ENCODE measurements around the gene CRHR2. TPM values are rescaled to one million over a fixed set of nuclear protein-coding genes. Genes with fewer than 3 reads are reported as not detected.
"Not testable (repeated sequence)": the region's sequence is repeated elsewhere in the genome, so short reads cannot be mapped to it uniquely, and the experiment has no call there.

CRHR2 gene
- total and polyA plus RNA-seq, 4 experiments from 2014 or later = not detected

DNA sequence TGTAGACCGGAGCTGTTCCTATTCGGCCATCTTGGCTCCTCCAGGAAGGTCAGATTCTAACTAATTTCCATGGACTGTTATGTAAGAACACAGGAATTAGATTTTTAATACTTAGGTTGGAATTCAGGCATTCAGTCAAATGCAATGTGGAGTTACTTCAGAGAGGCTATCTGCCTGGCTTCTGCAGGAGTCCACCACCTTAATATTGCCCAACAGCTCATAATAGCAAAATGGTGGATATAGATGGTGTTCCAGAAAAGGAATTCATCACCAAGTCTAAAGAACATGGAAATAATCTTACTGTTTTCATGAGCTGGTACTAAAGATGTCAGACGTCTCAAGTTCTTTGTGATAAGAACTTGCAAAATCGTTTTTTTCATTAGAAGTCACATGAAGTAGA, 39.5 kb downstream of the CRHR2 start:
- Histone ChIP-seq H3K9me3 (ENCODE audit: control insufficient read depth in 1 of 2, low read length in 2 of 2) (no peaks in the 10 kb centered on the region), H3K27ac (ENCODE audit: low read depth, low read length) (no peak overlapping the region), H3K4me1 (ENCODE audit: insufficient read depth, low read length) (no peaks in the 10 kb centered on the region), H3K36me3 (ENCODE audit: insufficient read depth, low read length) (no peaks in the 10 kb centered on the region), H3K27me3 (ENCODE audit: insufficient read depth, low read length) (no peaks in the 10 kb centered on the region), H3K4me3 (ENCODE audit: low read length in 2 of 2) (no peak overlapping the region)
- H3K27me3 Mint-ChIP-seq = no peaks in the 10 kb centered on the region
- H3K9me3 Mint-ChIP-seq = no peaks in the 10 kb centered on the region
- ChIA-PET POLR2A (ENCODE audit: partially characterized antibody) (no interaction called here), CTCF (ENCODE audit: partially characterized antibody) (no interaction called here)
- intact Hi-C loops (cut with micrococcal nuclease) = no loop called here
- H3K36me3 Mint-ChIP-seq = peaks cover 3 to 15% of the 10 kb centered on the region in 2 donors
- no peak overlapping the region for H3K4me3 Mint-ChIP-seq
- no peak for DNase-seq
- peaks cover 0 to 1% (median 0%) of the 10 kb centered on the region in 4 donors for H3K4me1 Mint-ChIP-seq
- H3K27ac Mint-ChIP-seq = no peak overlapping the region

DNA sequence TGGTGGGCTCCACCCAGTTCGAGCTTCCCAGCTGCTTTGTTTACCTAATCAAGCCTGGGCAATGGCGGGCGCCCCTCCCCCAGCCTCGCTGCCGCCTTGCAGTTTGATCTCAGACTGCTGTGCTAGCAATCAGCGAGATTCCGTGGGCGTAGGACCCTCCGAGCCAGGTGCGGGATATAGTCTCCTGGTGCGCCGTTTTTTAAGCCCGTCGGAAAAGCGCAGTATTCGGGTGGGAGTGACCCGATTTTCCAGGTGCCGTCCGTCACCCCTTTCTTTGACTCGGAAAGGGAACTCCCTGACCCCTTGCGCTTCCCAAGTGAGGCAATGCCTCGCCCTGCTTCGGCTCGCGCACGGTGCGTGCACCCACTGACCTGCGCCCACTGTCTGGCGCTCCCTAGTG, 39.9 kb downstream of the CRHR2 start:
- H3K4me3 ChIP-seq (ENCODE audit: low read length in 2 of 2); H3K27me3 Mint-ChIP-seq; DNase-seq; H3K27ac Mint-ChIP-seq; H3K9me3 ChIP-seq (ENCODE audit: control insufficient read depth in 1 of 2, low read length in 2 of 2); H3K27ac ChIP-seq (ENCODE audit: low read depth, low read length); H3K27me3 ChIP-seq (ENCODE audit: insufficient read depth, low read length); H3K36me3 ChIP-seq (ENCODE audit: insufficient read depth, low read length); H3K4me1 Mint-ChIP-seq; CTCF ChIA-PET (ENCODE audit: partially characterized antibody); POLR2A ChIA-PET (ENCODE audit: partially characterized antibody); intact Hi-C loops (cut with micrococcal nuclease); H3K4me1 ChIP-seq (ENCODE audit: insufficient read depth, low read length); H3K9me3 Mint-ChIP-seq; H3K4me3 Mint-ChIP-seq: not testable (repeated sequence)
- H3K36me3 Mint-ChIP-seq = peaks cover 3 to 15% of the 10 kb centered on the region in 2 donors

DNA sequence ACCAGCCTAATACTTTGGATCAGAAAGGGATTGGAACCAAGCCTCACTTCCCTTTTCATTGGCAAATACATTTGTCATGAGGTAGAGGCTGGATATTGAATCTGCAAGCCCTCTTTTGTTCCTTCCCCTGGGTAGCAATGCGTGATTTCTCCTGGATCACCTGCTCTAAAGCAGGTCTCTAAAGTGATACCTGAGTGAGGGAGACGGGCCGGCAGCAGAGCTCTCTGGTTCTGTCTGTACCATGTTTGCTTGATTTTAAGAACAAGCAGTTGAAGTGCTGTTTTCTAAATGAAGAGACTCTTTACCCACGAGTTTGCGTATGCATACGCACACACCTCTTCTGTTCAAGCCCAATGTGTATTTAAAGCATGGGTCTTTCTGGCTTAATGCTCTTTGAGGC, 46.5 kb downstream of the CRHR2 start:
- CTCF ChIA-PET (ENCODE audit: partially characterized antibody) = no interaction called here
- H3K36me3 Mint-ChIP-seq = peaks cover 48% of the 10 kb centered on the region in 2 donors
- H3K36me3 ChIP-seq (ENCODE audit: insufficient read depth, low read length) = peaks cover 42% of the 10 kb centered on the region

DNA sequence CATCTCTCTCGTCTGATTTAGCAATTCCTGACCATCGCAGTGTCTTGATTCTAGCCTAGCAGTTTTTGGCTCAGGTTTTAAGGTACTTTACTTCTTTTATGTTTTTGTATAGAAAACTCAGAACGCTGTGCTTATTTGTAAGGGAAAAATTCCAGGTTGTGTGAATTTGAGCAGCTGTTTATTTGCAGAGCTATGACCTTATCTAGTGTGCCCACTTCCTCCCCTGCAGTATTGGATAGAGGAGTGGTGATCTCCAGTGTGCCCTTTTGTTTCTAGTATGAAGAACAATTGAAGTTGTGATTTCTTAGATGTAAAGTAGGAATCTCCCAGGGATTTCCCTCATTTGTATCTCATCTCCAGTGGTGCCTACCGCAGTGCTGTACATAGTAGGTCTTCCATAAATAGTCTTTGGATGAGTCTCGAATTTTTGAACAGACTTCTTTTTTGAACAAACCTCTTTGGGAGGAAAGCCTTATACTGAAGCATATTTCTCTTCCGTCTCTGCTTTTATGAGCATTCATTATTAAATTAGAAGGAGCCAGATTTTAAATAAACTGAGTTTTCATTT, 47.5 kb downstream of the CRHR2 start:
- ChIA-PET CTCF (ENCODE audit: partially characterized antibody) (interaction anchor here (1.2 kb wide), 1 partner anchor 105 kb away, joined by 3 read pairs; no protein-coding TSS in a partner anchor), POLR2A (ENCODE audit: partially characterized antibody) (no interaction called here)
- Histone ChIP-seq H3K4me3 (ENCODE audit: low read length in 2 of 2) (no peak overlapping the region), H3K27ac (ENCODE audit: low read depth, low read length) (no peak overlapping the region), H3K36me3 (ENCODE audit: insufficient read depth, low read length) (peaks cover 42% of the 10 kb centered on the region), H3K9me3 (ENCODE audit: control insufficient read depth in 1 of 2, low read length in 2 of 2) (no peaks in the 10 kb centered on the region), H3K4me1 (ENCODE audit: insufficient read depth, low read length) (no peaks in the 10 kb centered on the region), H3K27me3 (ENCODE audit: insufficient read depth, low read length) (no peaks in the 10 kb centered on the region)
- intact Hi-C loops (cut with micrococcal nuclease) = no loop called here
- H3K4me1 Mint-ChIP-seq = no peaks in the 10 kb centered on the region
- no peak overlapping the region for H3K27ac Mint-ChIP-seq
- H3K27me3 Mint-ChIP-seq = no peaks in the 10 kb centered on the region
- no peak overlapping the region for H3K4me3 Mint-ChIP-seq
- H3K9me3 Mint-ChIP-seq = no peaks in the 10 kb centered on the region
- H3K36me3 Mint-ChIP-seq = peaks cover 51 to 53% of the 10 kb centered on the region in 2 donors
- no peak for DNase-seq

More for the DNA sequence above, 46.5 kb downstream of the CRHR2 start:
- POLR2A ChIA-PET (ENCODE audit: partially characterized antibody) = no interaction called here
- H3K27me3 ChIP-seq (ENCODE audit: insufficient read depth, low read length) = no peaks in the 10 kb centered on the region
- H3K4me3 ChIP-seq (ENCODE audit: low read length in 2 of 2) = no peak overlapping the region
- Mint-ChIP-seq H3K9me3 (no peaks in the 10 kb centered on the region), H3K27ac (no peak overlapping the region), H3K27me3 (no peaks in the 10 kb centered on the region), H3K4me1 (no peaks in the 10 kb centered on the region), H3K4me3 (no peak overlapping the region)
- H3K9me3 ChIP-seq (ENCODE audit: control insufficient read depth in 1 of 2, low read length in 2 of 2) = no peaks in the 10 kb centered on the region
- no peak overlapping the region for H3K27ac ChIP-seq (ENCODE audit: low read depth, low read length)
- intact Hi-C loops (cut with micrococcal nuclease) = no loop called here
- H3K4me1 ChIP-seq (ENCODE audit: insufficient read depth, low read length) = no peaks in the 10 kb centered on the region
- no peak for DNase-seq

DNA sequence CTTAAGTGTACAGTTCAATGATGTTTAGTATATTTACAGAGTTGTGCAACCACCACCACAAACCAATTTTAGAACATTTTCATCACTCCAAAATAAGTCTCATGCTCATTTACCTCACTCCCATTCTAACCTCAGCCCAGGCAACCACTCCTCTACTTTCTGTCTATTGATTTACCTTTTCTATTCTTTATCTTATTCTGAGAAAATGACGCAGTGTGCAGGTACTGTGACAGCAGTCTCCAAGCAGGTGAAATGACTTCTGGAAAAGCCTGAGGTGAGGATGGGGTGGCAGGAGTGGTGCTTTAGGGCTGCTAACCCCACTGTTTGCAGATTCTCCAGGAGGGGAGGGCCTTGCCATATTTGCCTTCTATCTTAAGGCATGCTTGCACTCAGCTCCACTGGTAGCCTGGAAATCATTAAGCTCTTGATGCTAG, 48.0 kb downstream of the CRHR2 start:
- intact Hi-C loops (cut with micrococcal nuclease) = no loop called here
- H3K4me3 Mint-ChIP-seq = no peak overlapping the region
- no peaks in the 10 kb centered on the region for H3K9me3 Mint-ChIP-seq
- CTCF ChIA-PET (ENCODE audit: partially characterized antibody) = interaction anchor here (1.2 kb wide), 1 partner anchor 106 kb away, joined by 3 read pairs; no protein-coding TSS in a partner anchor
- no peaks in the 10 kb centered on the region for H3K27me3 ChIP-seq (ENCODE audit: insufficient read depth, low read length)
- no peaks in the 10 kb centered on the region for H3K9me3 ChIP-seq (ENCODE audit: control insufficient read depth in 1 of 2, low read length in 2 of 2)
- DNase-seq = no peak
- no peaks in the 10 kb centered on the region for H3K27me3 Mint-ChIP-seq
- no peak overlapping the region for H3K27ac Mint-ChIP-seq
- POLR2A ChIA-PET (ENCODE audit: partially characterized antibody) = no interaction called here
- no peaks in the 10 kb centered on the region for H3K4me1 ChIP-seq (ENCODE audit: insufficient read depth, low read length)
- no peaks in the 10 kb centered on the region for H3K4me1 Mint-ChIP-seq
- H3K36me3 Mint-ChIP-seq = peaks cover 56 to 58% of the 10 kb centered on the region in 2 donors
- no peak overlapping the region for H3K27ac ChIP-seq (ENCODE audit: low read depth, low read length)
- peaks cover 46% of the 10 kb centered on the region for H3K36me3 ChIP-seq (ENCODE audit: insufficient read depth, low read length)
- H3K4me3 ChIP-seq (ENCODE audit: low read length in 2 of 2) = no peak overlapping the region

DNA sequence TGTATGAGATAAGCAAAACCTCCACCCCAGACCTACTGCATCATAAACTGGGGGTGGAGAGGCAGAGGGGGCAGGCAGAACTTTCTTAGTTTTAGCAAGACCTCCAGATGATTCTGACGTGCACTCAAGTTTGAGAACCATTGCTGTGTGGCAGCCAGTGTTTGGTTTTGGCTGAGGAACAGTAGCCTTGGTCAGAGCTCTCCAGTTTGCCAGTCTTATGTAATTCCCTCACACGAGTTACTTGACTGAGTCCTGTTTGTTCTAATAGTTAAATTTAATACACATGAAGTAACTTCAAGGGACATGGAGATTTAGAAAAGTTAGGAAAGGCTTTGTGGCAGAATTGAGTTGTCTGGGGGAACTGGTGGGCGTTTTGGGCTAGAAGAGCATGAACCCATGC, 49.0 kb downstream of the CRHR2 start:
- CTCF ChIA-PET (ENCODE audit: partially characterized antibody) = interaction anchor here (1.2 kb wide), 1 partner anchor 106 kb away, joined by 5 read pairs; no protein-coding TSS in a partner anchor
- H3K36me3 ChIP-seq (ENCODE audit: insufficient read depth, low read length) = peaks cover 55% of the 10 kb centered on the region
- peak overlapping the region in 1 of 7 donors; percentile 73 for H3K27ac Mint-ChIP-seq
- no peaks in the 10 kb centered on the region for H3K27me3 ChIP-seq (ENCODE audit: insufficient read depth, low read length)
- H3K27ac ChIP-seq (ENCODE audit: low read depth, low read length) = no peak overlapping the region
- H3K36me3 Mint-ChIP-seq = peaks cover 65 to 67% of the 10 kb centered on the region in 2 donors
- H3K9me3 ChIP-seq (ENCODE audit: control insufficient read depth in 1 of 2, low read length in 2 of 2) = no peaks in the 10 kb centered on the region
- no peaks in the 10 kb centered on the region for H3K4me1 Mint-ChIP-seq
- H3K4me3 ChIP-seq (ENCODE audit: low read length in 2 of 2) = no peak overlapping the region
- no peaks in the 10 kb centered on the region for H3K4me1 ChIP-seq (ENCODE audit: insufficient read depth, low read length)
- H3K9me3 Mint-ChIP-seq = no peaks in the 10 kb centered on the region
- no peaks in the 10 kb centered on the region for H3K27me3 Mint-ChIP-seq
- intact Hi-C loops (cut with micrococcal nuclease) = no loop called here
- POLR2A ChIA-PET (ENCODE audit: partially characterized antibody) = interaction anchor here (0.8 kb wide), 1 partner anchor 94 kb away, joined by 3 read pairs; no protein-coding TSS in a partner anchor
- DNase-seq = no peak
- no peak overlapping the region for H3K4me3 Mint-ChIP-seq

DNA sequence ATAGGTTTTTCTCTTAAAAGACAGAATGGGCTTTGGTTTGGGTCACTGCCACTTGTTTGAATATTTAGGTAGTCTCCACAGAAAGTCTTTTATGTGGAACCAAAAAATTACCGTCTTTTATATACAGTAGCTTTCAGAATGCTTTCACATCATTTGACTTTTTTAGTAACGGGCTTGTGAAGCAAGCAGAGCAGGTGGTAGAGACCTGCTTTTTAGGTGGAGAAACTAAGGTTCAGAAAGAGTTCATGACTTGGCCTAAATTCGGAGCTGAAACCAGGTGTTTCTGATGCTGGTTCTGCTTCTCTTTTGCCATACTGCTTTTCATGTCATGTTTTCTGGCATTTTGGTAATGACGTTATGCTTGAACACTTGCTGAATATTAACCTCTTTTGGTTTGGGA, 51.3 kb downstream of the CRHR2 start:
- intact Hi-C loops (cut with micrococcal nuclease) = no loop called here
- no peaks in the 10 kb centered on the region for H3K9me3 ChIP-seq (ENCODE audit: control insufficient read depth in 1 of 2, low read length in 2 of 2)
- Mint-ChIP-seq H3K4me1 (peaks cover 0 to 3% (median 0%) of the 10 kb centered on the region in 4 donors), H3K27me3 (no peaks in the 10 kb centered on the region), H3K9me3 (no peaks in the 10 kb centered on the region), H3K4me3 (no peak overlapping the region), H3K27ac (peak overlapping the region in 1 of 7 donors; percentile 12), H3K36me3 (peaks cover 63 to 80% of the 10 kb centered on the region in 2 donors)
- H3K4me1 ChIP-seq (ENCODE audit: insufficient read depth, low read length) = no peaks in the 10 kb centered on the region
- ChIA-PET POLR2A (ENCODE audit: partially characterized antibody) (interaction anchor here (1.2 kb wide), 1 partner anchor 37 kb away, joined by 3 read pairs; no protein-coding TSS in a partner anchor), CTCF (ENCODE audit: partially characterized antibody) (no interaction called here)
- H3K27ac ChIP-seq (ENCODE audit: low read depth, low read length) = no peak overlapping the region
- H3K36me3 ChIP-seq (ENCODE audit: insufficient read depth, low read length) = peaks cover 57% of the 10 kb centered on the region
- no peak for DNase-seq
- H3K4me3 ChIP-seq (ENCODE audit: low read length in 2 of 2) = no peak overlapping the region
- no peaks in the 10 kb centered on the region for H3K27me3 ChIP-seq (ENCODE audit: insufficient read depth, low read length)

All from CD4-positive, alpha-beta memory T cell (primary cell).